Stimulated activated CD8-positive, alpha-beta memory T cell treated with anti-CD3 and anti-CD28 coated beads, Interleukin-7, amount 100 ng/mL, for 48 hours (primary cell): ENCODE results near the gene DOCK4.
"Not testable (repeated sequence)": the region's sequence is repeated elsewhere in the genome, so short reads cannot be mapped to it uniquely, and the experiment has no call there.

Experiments
- DNase-seq, 2 donors: peaks; one replicate each; pipeline ENCODE4 v3.0.0-alpha.2; 2020; ENCODE audit warnings: low read depth in 1 of 2; ENCODE audit errors: extremely low read depth in 1 of 2

DOCK4 gene

DNA sequence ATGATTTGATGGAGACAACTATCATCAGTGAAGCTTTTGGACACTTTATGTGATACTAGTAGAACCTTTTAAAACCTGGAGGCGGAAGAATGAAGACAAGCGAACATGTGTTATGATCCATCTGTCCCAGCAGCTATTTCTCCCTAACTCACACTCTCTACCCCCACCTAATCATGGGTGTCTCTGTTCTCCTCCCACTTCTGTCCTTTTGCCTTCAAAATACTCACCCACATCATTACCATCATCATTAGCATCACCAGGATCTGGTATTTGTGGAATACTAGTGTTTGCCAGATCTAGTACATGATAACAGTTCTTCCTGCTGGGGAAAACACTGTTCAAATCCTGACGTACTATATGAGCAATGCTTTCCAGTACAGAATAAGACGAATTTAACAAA lies 287.7 kb downstream of the DOCK4 start:
- DNase-seq = no peak

- DNase-seq = not testable (repeated sequence)
Observed at GRCh38 chr7:111917404-111917803, 288.8 kb downstream of the DOCK4 start.

- DNase-seq = no peak
Observed at GRCh38 chr7:111914291-111914690, 291.9 kb downstream of the DOCK4 start.

DNA sequence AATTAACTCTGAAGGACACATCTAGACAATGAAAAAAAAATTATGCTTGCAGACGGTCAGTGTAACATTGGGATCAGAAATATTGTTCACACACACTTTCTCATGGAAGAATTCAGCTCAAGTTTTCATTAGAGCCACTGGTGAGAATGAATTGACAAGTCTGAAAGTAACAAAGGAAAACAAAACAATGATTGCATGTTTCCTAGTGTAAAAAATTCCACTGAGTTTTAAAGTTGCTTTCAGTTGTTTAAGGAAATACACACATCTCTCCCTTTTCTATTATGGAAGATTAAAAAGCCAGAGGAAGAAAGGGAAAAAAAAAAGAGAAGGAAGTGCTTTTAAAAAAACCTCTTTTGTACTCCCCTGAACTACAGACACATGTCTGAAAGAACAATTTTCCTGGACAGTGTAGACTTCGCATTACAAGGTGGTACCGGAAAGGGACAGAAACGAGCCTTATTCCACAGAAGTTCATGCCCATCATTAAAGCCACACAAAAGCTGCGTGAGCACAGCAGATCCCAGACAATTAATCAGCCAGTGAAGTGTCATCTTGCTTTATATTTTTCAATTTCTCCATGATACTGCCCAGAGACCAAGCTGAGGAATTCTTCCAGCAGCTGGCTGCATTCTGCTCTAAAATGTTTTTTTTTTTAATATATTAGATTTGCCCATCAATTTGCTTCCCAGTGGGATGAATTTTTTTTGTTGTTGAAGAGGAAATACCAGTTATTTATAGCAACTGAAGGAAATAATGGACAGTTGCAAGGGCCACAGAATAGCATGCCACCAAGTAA lies 294.8 kb downstream of the DOCK4 start:
- no peak for DNase-seq

DNA sequence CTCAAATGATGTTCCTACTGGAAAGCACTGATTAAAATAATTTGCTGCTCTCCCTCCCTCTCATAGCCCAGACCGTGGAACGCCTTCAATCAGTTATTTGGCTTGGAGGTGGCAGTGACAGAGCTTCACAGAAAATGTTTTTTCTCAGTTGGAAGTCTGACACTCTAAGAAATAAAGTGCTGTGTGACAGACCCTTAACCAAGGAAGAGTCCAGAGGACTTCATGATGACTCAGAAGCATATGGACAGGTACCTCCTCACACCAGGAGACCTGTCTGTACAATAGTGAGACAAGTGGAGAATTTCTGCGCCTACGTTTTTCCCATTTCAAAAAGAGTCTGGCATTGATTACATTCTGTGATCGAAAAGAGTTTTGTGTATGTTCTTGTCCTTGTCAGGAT lies 295.5 kb downstream of the DOCK4 start:
- no peak for DNase-seq

DNA sequence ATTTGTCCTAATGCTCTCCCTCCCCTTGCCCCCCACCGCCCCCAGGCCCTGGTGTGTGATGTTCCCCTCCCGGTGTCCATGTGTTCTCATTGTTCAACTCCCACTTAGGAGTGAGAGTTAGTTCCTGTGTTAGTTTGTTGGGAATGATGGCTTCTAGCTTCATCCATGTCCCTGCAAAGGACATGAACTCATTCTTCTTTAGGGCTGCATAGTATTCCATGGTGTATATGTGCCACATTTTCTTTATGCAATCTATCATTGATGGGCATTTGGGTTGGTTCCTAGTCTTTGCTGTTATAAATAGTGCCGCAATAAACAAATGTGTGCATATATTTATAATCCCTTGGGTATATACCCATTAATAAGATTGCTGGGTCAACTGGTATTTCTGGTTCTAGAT lies 297.5 kb downstream of the DOCK4 start:
- DNase-seq = not testable (repeated sequence)

- DNase-seq = no peak
Observed at GRCh38 chr7:111903797-111904196, 302.4 kb downstream of the DOCK4 start.

DNA sequence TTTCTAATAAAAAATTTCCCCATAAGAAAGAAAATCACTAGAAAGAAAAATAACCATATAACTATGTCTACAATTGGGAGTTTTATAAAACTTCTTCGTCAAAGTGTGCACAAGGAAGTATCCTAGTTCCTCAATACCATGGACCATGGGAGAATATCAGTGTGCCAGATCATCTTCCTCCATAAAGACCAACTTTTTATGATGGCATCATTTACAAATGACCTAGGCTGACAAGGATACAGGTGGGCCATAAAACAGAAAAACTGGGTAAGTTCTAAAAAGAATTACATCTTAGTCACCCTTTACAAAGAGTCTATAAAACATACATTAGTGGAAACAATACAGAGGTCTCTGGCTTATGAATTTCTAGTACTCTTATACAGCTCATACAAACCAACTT lies 303.2 kb downstream of the DOCK4 start:
- DNase-seq = no peak

GRCh38 chr7:111900283-111900682 lies 305.9 kb downstream of the DOCK4 start:
- DNase-seq = no peak

DNA sequence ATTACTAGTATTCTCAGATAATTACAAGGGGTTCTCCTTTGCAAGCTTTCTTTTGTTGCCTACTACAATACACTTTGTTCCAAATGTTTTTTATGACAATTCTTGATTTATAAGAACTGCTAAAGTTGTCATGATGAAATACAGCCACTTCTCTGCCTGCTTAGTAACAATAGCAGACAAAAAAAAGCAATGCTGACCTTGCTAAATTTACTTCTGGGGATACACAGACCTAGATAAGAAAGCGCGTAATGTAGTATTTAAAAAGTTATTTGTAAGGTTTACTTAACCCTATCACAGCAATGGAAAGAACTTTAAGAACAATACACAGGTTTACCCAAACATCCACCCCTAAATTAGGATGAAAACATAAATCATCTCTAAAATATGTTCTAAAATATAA lies 311.1 kb downstream of the DOCK4 start:
- no peak for DNase-seq

DNA sequence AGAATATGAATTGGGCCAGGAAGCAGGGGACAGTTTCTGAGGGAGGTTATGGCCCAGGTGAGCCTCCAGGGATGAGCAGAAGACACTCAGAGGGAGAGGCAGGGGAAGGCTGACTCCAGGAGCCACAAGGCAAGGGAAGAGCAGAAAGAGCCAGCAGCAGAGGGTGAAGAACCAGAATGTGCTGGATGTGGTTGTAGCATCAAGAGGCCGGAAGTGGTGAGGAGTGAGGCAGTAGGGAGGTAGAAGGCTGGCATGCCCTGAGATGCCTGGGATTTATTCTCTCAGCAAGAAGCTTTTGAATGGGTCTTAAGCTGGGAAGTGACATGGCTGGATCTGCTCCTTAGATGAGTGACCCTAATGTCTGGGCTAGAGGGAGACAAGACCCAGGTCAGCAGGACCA lies 311.7 kb downstream of the DOCK4 start:
- no peak for DNase-seq

DNA sequence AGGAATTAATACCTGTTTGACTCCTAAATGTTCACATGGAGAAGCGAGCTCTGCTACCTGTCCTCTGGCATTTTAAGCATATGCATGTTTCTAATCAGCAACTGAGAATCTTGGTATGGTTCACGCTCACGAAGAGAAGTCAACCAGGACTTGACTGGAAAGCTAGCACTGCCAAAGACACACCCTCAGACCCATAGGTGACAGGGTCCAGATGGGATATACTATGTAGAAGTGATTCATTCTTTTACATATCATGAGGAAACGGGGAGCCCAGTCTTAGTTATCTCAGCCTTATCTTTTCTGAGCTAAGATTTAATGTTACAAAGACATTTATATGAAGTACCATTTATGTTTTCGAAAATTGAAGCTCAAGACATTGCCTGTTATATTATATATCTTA lies 313.0 kb downstream of the DOCK4 start:
- no peak for DNase-seq

GRCh38 chr7:111892588-111892987 lies 313.6 kb downstream of the DOCK4 start:
- no peak for DNase-seq

DNA sequence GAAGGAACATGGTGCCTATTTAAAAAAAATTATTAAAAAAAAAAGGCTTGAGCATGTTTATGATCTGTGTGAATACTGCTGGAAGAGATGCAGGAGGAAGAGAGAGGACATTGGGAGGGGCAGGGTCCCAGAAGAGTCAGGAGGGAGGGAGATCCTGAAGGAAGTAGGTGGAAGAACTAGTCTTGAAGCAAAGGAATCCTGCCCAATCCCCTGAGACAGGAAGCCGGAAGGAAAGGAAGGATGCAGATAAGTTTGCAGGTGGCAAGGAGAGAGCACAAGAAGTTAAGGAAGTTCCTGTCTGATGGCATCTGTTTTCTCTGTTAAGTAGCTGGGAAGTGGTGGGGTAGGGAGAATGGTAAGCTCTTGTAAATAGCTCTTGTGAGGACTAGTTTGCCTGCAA lies 318.5 kb downstream of the DOCK4 start:
- DNase-seq = no peak

DNA sequence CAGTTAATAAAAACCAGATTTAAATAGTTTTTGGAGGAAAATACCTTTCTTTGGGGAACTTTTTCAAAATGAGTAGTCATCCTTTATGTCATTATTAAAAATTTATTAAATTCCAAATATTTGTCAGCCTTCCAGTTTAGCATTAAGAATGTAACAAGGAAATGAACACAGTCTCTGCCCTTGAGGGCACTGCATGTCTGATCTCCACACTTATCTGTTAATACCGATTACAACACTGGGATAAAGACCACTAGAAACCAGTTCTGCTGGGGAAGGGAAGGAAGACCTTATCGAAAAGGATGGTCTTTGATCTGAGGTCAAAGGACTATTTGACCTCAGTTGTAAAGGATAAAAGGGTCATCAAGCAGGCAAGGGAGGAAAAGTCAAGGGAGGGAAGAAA lies 320.0 kb downstream of the DOCK4 start:
- no peak for DNase-seq

DNA sequence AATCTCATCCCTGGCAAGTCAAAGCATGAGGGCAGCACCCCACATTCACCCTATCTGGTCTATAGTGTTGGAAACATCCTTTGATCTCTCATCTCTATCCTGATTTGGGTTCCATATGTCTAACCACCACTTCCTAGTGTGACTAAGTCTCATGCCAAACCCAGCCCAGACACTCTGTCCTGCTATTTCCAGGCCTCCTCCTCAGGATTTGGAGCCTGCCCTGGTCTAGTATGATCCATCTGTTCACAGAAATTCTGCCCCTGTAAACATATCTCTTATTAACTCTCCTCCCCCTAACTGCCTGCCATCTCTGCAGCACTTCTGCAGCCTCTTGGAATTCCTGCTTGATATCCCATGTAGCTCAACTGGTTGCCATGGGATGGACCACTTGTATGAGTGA lies 323.0 kb downstream of the DOCK4 start:
- no peak for DNase-seq

DNA sequence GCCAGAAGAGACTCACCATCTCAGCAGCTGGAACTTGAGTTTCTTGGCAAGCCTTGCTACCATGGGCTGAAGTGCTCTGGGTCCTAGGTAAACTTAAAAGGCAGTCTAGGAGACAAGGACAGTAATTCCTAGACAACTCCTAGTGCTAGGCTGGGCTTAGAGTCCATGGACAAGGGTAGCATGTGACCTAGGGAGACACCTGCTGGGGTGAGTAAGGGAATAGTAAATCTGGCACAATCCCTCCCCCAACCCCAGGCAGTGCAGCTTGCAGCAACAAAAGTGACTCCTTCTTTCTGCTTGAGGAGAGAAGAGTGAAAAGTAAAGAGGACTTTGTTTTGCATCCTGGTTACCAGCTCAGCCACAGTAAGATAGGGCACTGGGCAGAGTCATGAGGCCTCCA lies 327.4 kb downstream of the DOCK4 start:
- DNase-seq = no peak

DNA sequence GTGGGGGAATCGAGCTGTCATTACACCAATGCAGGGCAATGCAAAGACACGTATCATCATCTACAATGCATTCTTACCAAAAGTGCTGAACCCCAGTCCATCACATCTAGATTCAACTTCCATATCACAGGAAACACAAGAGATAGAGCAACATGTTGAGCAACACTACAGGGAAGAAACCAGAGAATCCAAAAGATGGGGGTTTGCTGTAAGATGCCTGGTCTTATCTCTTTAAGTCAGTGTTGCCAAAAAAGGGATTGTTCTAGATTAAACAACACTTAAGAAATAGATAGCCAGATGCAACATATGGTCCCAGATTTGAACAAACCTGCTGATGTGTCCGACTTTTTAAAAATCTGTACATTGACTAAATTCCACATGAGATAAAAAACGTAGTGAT lies 328.3 kb downstream of the DOCK4 start:
- no peak for DNase-seq

- DNase-seq = no peak
Observed at GRCh38 chr7:111873963-111874690, 332.1 kb downstream of the DOCK4 start.

DNA sequence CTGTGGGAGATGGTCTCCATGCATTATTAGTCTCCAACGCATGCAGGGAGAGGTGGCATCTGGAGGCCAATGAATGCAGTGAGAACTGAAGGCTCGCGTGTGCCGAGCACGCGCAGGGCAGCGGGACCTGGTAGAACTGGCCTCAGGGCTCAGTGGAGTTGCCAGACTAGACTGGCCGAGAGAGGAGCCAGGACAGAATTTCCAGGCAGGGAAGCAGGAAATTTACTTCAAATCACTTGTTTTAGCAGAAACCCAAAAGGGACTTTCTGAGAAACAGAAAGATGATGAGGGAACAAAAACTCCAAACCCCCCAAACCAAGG lies 332.9 kb downstream of the DOCK4 start:
- DNase-seq = no peak

DNA sequence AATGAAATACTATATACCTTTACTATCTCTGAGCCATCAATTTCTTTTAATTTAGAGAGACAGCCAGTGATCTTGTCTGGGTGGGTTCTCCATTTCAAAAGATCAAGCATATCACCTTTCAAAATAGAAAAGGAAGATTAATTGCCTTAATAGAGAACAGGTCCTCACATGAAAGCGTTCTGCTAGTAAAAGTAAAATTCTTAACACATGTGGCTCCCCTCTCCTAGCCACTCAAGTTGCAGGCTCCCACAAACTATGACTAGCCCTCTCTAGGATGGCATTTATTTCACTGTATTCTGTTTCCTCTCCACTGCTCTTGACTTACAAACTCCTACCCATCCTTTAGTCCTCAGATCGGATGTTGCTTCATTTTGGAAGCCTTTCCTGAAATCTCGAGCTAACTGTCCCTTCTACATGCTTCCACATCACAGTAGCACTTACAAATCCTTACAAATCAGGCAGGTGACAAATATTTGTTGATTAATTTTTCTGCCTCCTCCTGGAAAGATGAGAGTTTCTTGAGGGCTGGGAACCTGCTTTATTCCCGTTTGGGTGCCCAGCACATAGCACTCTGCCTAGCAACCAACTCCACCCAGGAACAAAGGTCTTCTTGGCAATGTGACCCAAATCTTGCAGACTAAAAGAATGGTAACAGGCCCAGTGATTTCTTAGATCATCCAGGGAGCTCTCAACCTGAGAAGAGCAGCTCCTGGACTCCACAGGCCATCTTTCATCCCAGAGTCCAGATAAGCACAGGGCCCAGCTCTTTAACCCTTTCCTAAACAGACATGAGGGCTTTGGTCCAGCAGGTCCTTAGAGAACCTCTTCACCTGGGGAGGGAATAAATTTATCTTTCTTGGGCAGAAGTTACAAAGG lies 333.5 kb downstream of the DOCK4 start:
- DNase-seq = no peak

DNA sequence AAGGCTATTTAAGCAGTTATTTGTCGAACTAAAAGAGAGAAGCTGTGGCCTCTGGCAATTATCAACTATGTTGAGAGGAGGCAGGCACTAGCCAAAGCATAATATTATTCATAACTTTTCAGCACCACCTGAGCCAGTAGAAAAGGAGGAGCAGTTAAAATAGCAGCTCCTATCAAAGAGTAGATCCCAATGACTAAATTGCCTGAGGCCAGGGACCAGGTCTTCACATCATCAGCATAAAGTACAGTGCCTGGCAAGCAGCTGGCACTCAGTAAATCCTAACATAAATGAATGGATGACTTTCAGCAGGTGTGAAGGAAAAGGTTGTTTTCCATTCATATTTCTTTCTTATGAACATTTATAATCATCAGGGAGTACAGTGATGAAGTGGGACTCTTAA lies 334.9 kb downstream of the DOCK4 start:
- DNase-seq = no peak
